IMR-90 (cell line): ENCODE data around the gene CTSF. TPM values are rescaled to one million over a fixed set of nuclear protein-coding genes. Genes with fewer than 3 reads are reported as not detected.

Source experiments
- ATAC-seq: fragments of 200-7000 bp; cut with Tn5 transposase; 2 replicates; pipeline ENCODE4 v1.9.1; 2020; ENCODE audit warnings: low read depth, mild to moderate bottlenecking, moderate library complexity
- BruUV-seq: library from RNA; stranded (reverse); fragments of 400-500 nt; replicated peaks from 2 replicates; lab custom pipeline; 2021; lab: Mats Ljungman, UMichigan
- CTCF ChIA-PET: fragments of 300-600 bp; formaldehyde crosslinking; extraction: SDS; loops from one replicate; lab custom pipeline; 2021; ENCODE audit warnings: antibody characterized with exemption; lab: Yijun Ruan, JAX
- POLR2A ChIA-PET: fragments of 300-600 bp; sonication (Branson Sonifier 250); formaldehyde crosslinking; loops from one replicate; lab custom pipeline; 2022; ENCODE audit warnings: antibody characterized with exemption; ENCODE audit not compliant: unreplicated experiment; lab: Charles Lee
- DNase-seq: peaks from one replicate; pipeline ENCODE4 v3.0.0; 2013
- H2AFZ ChIP-seq: replicated peaks from 2 replicates; pipeline ENCODE3; 2013; ENCODE audit warnings: low read length, mild to moderate bottlenecking; ENCODE audit not compliant: poor library complexity
- H2AK5ac ChIP-seq: 2 replicates; pipeline ENCODE4 v1.6.1; 2013; ENCODE audit warnings: low read depth, low read length, inconsistent platforms
- H2AK9ac ChIP-seq: replicated peaks from 2 replicates; pipeline ENCODE3; 2013; ENCODE audit warnings: mild to moderate bottlenecking, low read depth, low read length, moderate library complexity; ENCODE audit not compliant: poor library complexity
- H2BK120ac ChIP-seq: 2 replicates; pipeline ENCODE4 v1.6.1; 2013; ENCODE audit warnings: low read depth, low read length, inconsistent platforms
- H2BK15ac ChIP-seq: 3 replicates; pipeline ENCODE4 v1.6.1; 2013; ENCODE audit warnings: low read depth, low read length, inconsistent platforms
- H2BK20ac ChIP-seq: 2 replicates; pipeline ENCODE4 v1.6.1; 2013; ENCODE audit warnings: low read depth, mild to moderate bottlenecking, inconsistent platforms, low read length, moderate library complexity
- H2BK5ac ChIP-seq: 2 replicates; pipeline ENCODE4 v1.6.1; 2013; ENCODE audit warnings: mild to moderate bottlenecking, low read depth, low read length, inconsistent platforms; ENCODE audit not compliant: poor library complexity, severe bottlenecking
- H3K14ac ChIP-seq: replicated peaks from 2 replicates; pipeline ENCODE4 v1.6.1; 2013; ENCODE audit warnings: low read depth, low read length, inconsistent platforms
- H3K18ac ChIP-seq: 2 replicates; pipeline ENCODE4 v1.6.1; 2013; ENCODE audit warnings: low read depth, low read length, control low read depth
- H3K23ac ChIP-seq: 2 replicates; pipeline ENCODE4 v1.6.1; 2013; ENCODE audit warnings: low read depth, low read length, inconsistent platforms
- H3K27ac ChIP-seq: 2 replicates; pipeline ENCODE4 v1.5.1; 2013; ENCODE audit warnings: mild to moderate bottlenecking, control low read depth, low read length; ENCODE audit not compliant: insufficient read depth
- H3K27me3 ChIP-seq: 2 replicates; pipeline ENCODE4 v1.6.1; 2013; ENCODE audit warnings: low read length; ENCODE audit not compliant: control insufficient read depth, insufficient read depth
- H3K36me3 ChIP-seq: 2 replicates; pipeline ENCODE4 v1.6.1; 2013; ENCODE audit warnings: low read length, mixed read lengths; ENCODE audit not compliant: control insufficient read depth, insufficient read depth
- H3K4ac ChIP-seq: 2 replicates; pipeline ENCODE4 v1.6.1; 2013; ENCODE audit warnings: low read depth, low read length, inconsistent platforms
- H3K4me1 ChIP-seq: 2 replicates; pipeline ENCODE4 v1.6.1; 2013; ENCODE audit warnings: low read length, mixed read lengths; ENCODE audit not compliant: control insufficient read depth, insufficient read depth
- H3K4me2 ChIP-seq: 2 replicates; pipeline ENCODE4 v1.6.1; 2013; ENCODE audit warnings: low read depth, mild to moderate bottlenecking, control low read depth, low read length, moderate library complexity
- H3K4me3 ChIP-seq: 2 replicates; pipeline ENCODE4 v1.5.1; 2013; ENCODE audit warnings: low read depth, mild to moderate bottlenecking, control low read depth, low read length, moderate library complexity; ENCODE audit not compliant: insufficient read depth
- H3K56ac ChIP-seq: 2 replicates; pipeline ENCODE4 v1.6.1; 2013; ENCODE audit warnings: low read length, inconsistent platforms; ENCODE audit not compliant: insufficient read depth; ENCODE audit errors: extremely low read depth
- H3K79me1 ChIP-seq, 2 experiments: 2 replicates each; pipeline ENCODE4 v1.6.1; 2013; ENCODE audit warnings: low read length in 2 of 2, inconsistent platforms in 1 of 2, low read depth in 1 of 2
- H3K9ac ChIP-seq: 2 replicates; pipeline ENCODE4 v1.6.1; 2013; ENCODE audit warnings: low read depth, low read length, control low read depth
- H3K9me1 ChIP-seq: 2 replicates; pipeline ENCODE4 v1.6.1; 2013; ENCODE audit warnings: low read length, inconsistent platforms; ENCODE audit not compliant: insufficient read depth
- H3K9me3 ChIP-seq: 2 replicates; pipeline ENCODE4 v1.6.1; 2013; ENCODE audit warnings: low read length; ENCODE audit not compliant: control insufficient read depth, insufficient read depth
- H4K20me1 ChIP-seq: 2 replicates; pipeline ENCODE4 v1.6.1; 2013; ENCODE audit warnings: low read length, inconsistent platforms; ENCODE audit not compliant: insufficient read depth
- H4K5ac ChIP-seq: 2 replicates; pipeline ENCODE4 v1.6.1; 2013; ENCODE audit warnings: mild to moderate bottlenecking, low read depth, low read length, control low read depth
- H4K8ac ChIP-seq, 2 experiments: 2 replicates each; pipeline ENCODE4 v1.6.1; 2013; ENCODE audit warnings: low read depth in 2 of 2, low read length in 2 of 2, control low read depth in 1 of 2, inconsistent platforms in 1 of 2
- H4K91ac ChIP-seq: 2 replicates; pipeline ENCODE4 v1.6.1; 2013; ENCODE audit warnings: low read depth, low read length, inconsistent platforms; ENCODE audit not compliant: insufficient read depth
- CEBPB ChIP-seq: IDR thresholded peaks from 2 replicates; pipeline ENCODE4 v1.6.1; 2012; ENCODE audit warnings: low read depth, low read length, improper control_type of control experiment
- CHD1 ChIP-seq: IDR thresholded peaks from 2 replicates; pipeline ENCODE4 v1.6.1; 2012; ENCODE audit warnings: low read depth, low read length, improper control_type of control experiment
- ELK1 ChIP-seq: fragments of 150-350 bp; IDR thresholded peaks from 2 replicates; pipeline ENCODE4 v1.6.1; 2016; ENCODE audit warnings: low read depth, mild to moderate bottlenecking, low read length, moderate library complexity, borderline replicate concordance
- MAZ ChIP-seq: IDR thresholded peaks from 2 replicates; pipeline ENCODE4 v1.6.1; 2012; ENCODE audit warnings: low read depth, mild to moderate bottlenecking, low read length, improper control_type of control experiment, moderate library complexity, borderline replicate concordance
- MXI1 ChIP-seq: IDR thresholded peaks from 2 replicates; pipeline ENCODE4 v1.6.1; 2012; ENCODE audit warnings: low read depth, mild to moderate bottlenecking, low read length, moderate library complexity, borderline replicate concordance
- NFE2L2 ChIP-seq: fragments of 150-350 bp; IDR thresholded peaks from 2 replicates; pipeline ENCODE4 v1.6.1; 2016; ENCODE audit warnings: low read depth, mild to moderate bottlenecking, low read length
- POLR2A ChIP-seq: IDR thresholded peaks from 2 replicates; pipeline ENCODE4 v1.6.1; 2012; ENCODE audit warnings: mild to moderate bottlenecking, low read depth, low read length
- RAD21 ChIP-seq: IDR thresholded peaks from 2 replicates; pipeline ENCODE4 v1.6.1; 2012; ENCODE audit warnings: low read length, improper control_type of control experiment
- RCOR1 ChIP-seq: IDR thresholded peaks from 2 replicates; pipeline ENCODE4 v1.6.1; 2012; ENCODE audit warnings: mild to moderate bottlenecking, low read length, improper control_type of control experiment; ENCODE audit not compliant: insufficient replicate concordance
- RFX5 ChIP-seq: IDR thresholded peaks from 2 replicates; pipeline ENCODE4 v1.8.0; 2012; ENCODE audit warnings: low read depth, mild to moderate bottlenecking, low read length, moderate library complexity
- SMC3 ChIP-seq: fragments of 150-350 bp; IDR thresholded peaks from 2 replicates; pipeline ENCODE4 v1.6.1; 2016; ENCODE audit warnings: low read depth, mild to moderate bottlenecking, antibody characterized with exemption, low read length, moderate library complexity
- WGBS, 2 experiments: methylation state at CpG; one replicate each; pipeline versions ENCODE4 v1.1.5 to v1.1.7; 2013; ENCODE audit warnings: missing lambda C conversion rate in 2 of 2; ENCODE audit not compliant: insufficient read length in 1 of 2; ENCODE audit errors: extremely low coverage in 2 of 2; 5-methylcytosine and 5-hydroxymethylcytosine counted together
- dilution Hi-C: fragments of 300-500 bp; cut with HindIII; formaldehyde crosslinking; loops from one replicate; pipeline ENCODE4 v1.14.3; 2018; ENCODE audit warnings: low sequenced_read_pairs; ENCODE audit not compliant: unreplicated experiment
- in situ Hi-C: fragments of 300-500 bp; cut with MboI; formaldehyde crosslinking; loops from 3 replicates; pipeline ENCODE4 v1.14.3; 2019; ENCODE audit warnings: low sequenced_read_pairs, inconsistent platforms, mixed read lengths
- intact Hi-C: fragments of 100-400 bp; cut with micrococcal nuclease; formaldehyde crosslinking; loops from 2 replicates; pipeline ENCODE4 v1.10.0; 2022
- polyA plus RNA-seq, 3 experiments: library from polyadenylated mRNA; depleted of rRNA; stranded (reverse); fragments of >200 nt; gene quantifications; 2 replicates each; pipeline ENCODE4 v1.2.3, GENCODE V29; 2012; ENCODE audit warnings: low replicate concordance in 1 of 3
- total RNA-seq: library from RNA; depleted of rRNA; stranded (reverse); fragments of >200 nt; gene quantifications from 2 replicates; pipeline ENCODE4 v1.2.3, GENCODE V29; 2012
- TF ChIP-seq, protein P1 (sequence below): conservative IDR thresholded peaks from 2 replicates; pipeline ENCODE4 v1.5.1; 2012; ENCODE audit warnings: mild to moderate bottlenecking, low read depth, low read length, improper control_type of control experiment

Gene CTSF
- total and polyA plus RNA-seq, 2 of the 4 experiments (the other 2 are of a cell fraction) = 4.1 to 16.0 TPM

- no peak overlapping the region for H3K4me3 ChIP-seq
- no peaks in the 10 kb centered on the region for H3K27me3 ChIP-seq
- no peak overlapping the region for H4K91ac ChIP-seq
- in situ Hi-C loops (no loop called here), intact Hi-C loops (no loop called here), dilution Hi-C loops (no loop called here)
- no peak overlapping the region for H4K5ac ChIP-seq
- H4K8ac ChIP-seq = no peak overlapping the region
- no peak overlapping the region for H2BK5ac ChIP-seq
- TF ChIP-seq RFX5 = no peak
- no peak for TF ChIP-seq POLR2A
- TF ChIP-seq ELK1 = no peak
- no peak for TF ChIP-seq MAZ
- no peak for TF ChIP-seq CEBPB
- no peak for TF ChIP-seq MXI1
- TF ChIP-seq, protein P1, sequence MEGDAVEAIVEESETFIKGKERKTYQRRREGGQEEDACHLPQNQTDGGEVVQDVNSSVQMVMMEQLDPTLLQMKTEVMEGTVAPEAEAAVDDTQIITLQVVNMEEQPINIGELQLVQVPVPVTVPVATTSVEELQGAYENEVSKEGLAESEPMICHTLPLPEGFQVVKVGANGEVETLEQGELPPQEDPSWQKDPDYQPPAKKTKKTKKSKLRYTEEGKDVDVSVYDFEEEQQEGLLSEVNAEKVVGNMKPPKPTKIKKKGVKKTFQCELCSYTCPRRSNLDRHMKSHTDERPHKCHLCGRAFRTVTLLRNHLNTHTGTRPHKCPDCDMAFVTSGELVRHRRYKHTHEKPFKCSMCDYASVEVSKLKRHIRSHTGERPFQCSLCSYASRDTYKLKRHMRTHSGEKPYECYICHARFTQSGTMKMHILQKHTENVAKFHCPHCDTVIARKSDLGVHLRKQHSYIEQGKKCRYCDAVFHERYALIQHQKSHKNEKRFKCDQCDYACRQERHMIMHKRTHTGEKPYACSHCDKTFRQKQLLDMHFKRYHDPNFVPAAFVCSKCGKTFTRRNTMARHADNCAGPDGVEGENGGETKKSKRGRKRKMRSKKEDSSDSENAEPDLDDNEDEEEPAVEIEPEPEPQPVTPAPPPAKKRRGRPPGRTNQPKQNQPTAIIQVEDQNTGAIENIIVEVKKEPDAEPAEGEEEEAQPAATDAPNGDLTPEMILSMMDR = no peak
- no peak for TF ChIP-seq CHD1
- TF ChIP-seq RCOR1 = no peak
- TF ChIP-seq SMC3 = no peak
- TF ChIP-seq RAD21 = no peak
- no peak for TF ChIP-seq NFE2L2
- H2BK120ac ChIP-seq = no peak overlapping the region
- H3K79me1 ChIP-seq = no peaks in the 10 kb centered on the region
- H3K56ac ChIP-seq = no peak overlapping the region
- H2BK20ac ChIP-seq = no peak overlapping the region
- ATAC-seq (no peak), DNase-seq (no peak)
- H3K27ac ChIP-seq = no peak overlapping the region
- CTCF ChIA-PET = no interaction called here
- 100% methylated on average over 3 of the region's 10 CpGs; no CpG with 5 or more reads in 1 of the 2 experiments for WGBS, 2 experiments
- no peaks in the 10 kb centered on the region; the same call in 1 of the 2 replicates for H4K20me1 ChIP-seq
- no peak overlapping the region for H2AK5ac ChIP-seq
- H3K4ac ChIP-seq = no peak overlapping the region
- H3K4me2 ChIP-seq = no peak overlapping the region
- H3K23ac ChIP-seq = no peak overlapping the region
- H3K4me1 ChIP-seq = no peaks in the 10 kb centered on the region
- no peaks in the 10 kb centered on the region for H3K9me3 ChIP-seq
- H3K9me1 ChIP-seq = 0 out of 2 replicates have a peak, but pooled peaks cover 3% of the 10 kb centered on the region
- no peak overlapping the region for H2BK15ac ChIP-seq
- no TSS peak for BruUV-seq
- POLR2A ChIA-PET = no interaction called here
- no peak overlapping the region for H3K14ac ChIP-seq
- H2AK9ac ChIP-seq = no peak overlapping the region
- no peak overlapping the region for H3K9ac ChIP-seq
- peaks cover 4% of the 10 kb centered on the region for H3K36me3 ChIP-seq
- H3K18ac ChIP-seq = no peak overlapping the region
- peak overlapping the region; percentile 32 for H2AFZ ChIP-seq
Observed at GRCh38 chr11:66529069-66529468, 39.3 kb downstream of the CTSF start.
